Measurements from ENCODE around the gene CGNL1. TPM values are rescaled to one million over a fixed set of nuclear protein-coding genes. Genes with fewer than 3 reads are reported as not detected.

CGNL1 gene
- total RNA-seq, 1 experiment from 2014 or later, result 34.6 TPM

GRCh38 chr15:57348081-57348480 is 28.2 kb upstream of the CGNL1 start:
- H3K18ac ChIP-seq (ENCODE audit: insufficient read length, low read depth, low read length), result no peak overlapping the region
- no peaks in the 10 kb centered on the region for H3K23me2 ChIP-seq (ENCODE audit: insufficient read length, low read depth, low read length, poor library complexity, severe bottlenecking)
- H3K27me3 ChIP-seq (ENCODE audit: insufficient read depth, low read length), result no peaks in the 10 kb centered on the region
- Mint-ChIP-seq H3K4me1 (peaks cover 24 to 29% of the 10 kb centered on the region in 2 experiments), H3K27me3 (ENCODE audit: low read depth) (peaks cover 3% of the 10 kb centered on the region; the same call in 1 of the 2 replicates), H3K36me3 (ENCODE audit: insufficient read depth in 1 of 3, low read depth in 3 of 3) (peaks cover 0 to 15% (median 11%) of the 10 kb centered on the region in 3 experiments; a peak in 5 of 7 replicates), H3K27ac (no peak overlapping the region), H3K4me3 (no peak overlapping the region), H3K9me3 (peaks cover 5 to 10% of the 10 kb centered on the region in 2 experiments; a peak in 4 of 5 replicates)
- no peak overlapping the region for H3K23ac ChIP-seq (ENCODE audit: insufficient read length, low read depth, low read length)
- no CpG with 5 or more reads among the region's 1 CpG for WGBS (ENCODE audit: extremely low coverage, insufficient read length, low lambda C conversion rate)
- H3K4me2 ChIP-seq (ENCODE audit: insufficient read depth, insufficient read length, low read length), result no peak overlapping the region
- no peak for DNase-seq
- no peaks in the 10 kb centered on the region for H3K79me1 ChIP-seq (ENCODE audit: insufficient read depth, low read depth, low read length, poor library complexity, severe bottlenecking)
- no peak overlapping the region for H2AFZ ChIP-seq (ENCODE audit: low read length)
- no peak overlapping the region for H2BK12ac ChIP-seq (ENCODE audit: insufficient read length, low read depth, low read length)
- TF ChIP-seq CTCF (conservative IDR thresholded peaks at IDR 0.05), result no peak
- no peak overlapping the region for H3K14ac ChIP-seq (ENCODE audit: insufficient read depth, low read length)
- H3T11ph ChIP-seq (ENCODE audit: low read length), result no peak overlapping the region
- H2BK5ac ChIP-seq (ENCODE audit: insufficient read length, low read length), result no peak overlapping the region
- H4K91ac ChIP-seq (ENCODE audit: insufficient read length, low read depth, low read length), result no peak overlapping the region
- no peak overlapping the region for H2BK120ac ChIP-seq (ENCODE audit: low read depth, low read length, poor library complexity, severe bottlenecking)
- no peak overlapping the region for H2BK15ac ChIP-seq (ENCODE audit: low read depth, low read length)
- no peak overlapping the region for H3K9ac ChIP-seq (ENCODE audit: extremely low read depth, insufficient read length, low read length)
- H4K20me1 ChIP-seq (ENCODE audit: control insufficient read depth, insufficient read depth, insufficient read length), result no peaks in the 10 kb centered on the region
- H3K79me2 ChIP-seq (ENCODE audit: insufficient read depth, low read length), result no peaks in the 10 kb centered on the region
- H4K5ac ChIP-seq (ENCODE audit: insufficient read length, low read depth, low read length), result no peak overlapping the region
- no peak overlapping the region for H3K27ac ChIP-seq (ENCODE audit: insufficient read length, low read depth, low read length)
- no peak overlapping the region for H3K56ac ChIP-seq (ENCODE audit: insufficient read length, low read depth, low read length)
- H3K4ac ChIP-seq (ENCODE audit: low read depth, low read length), result no peak overlapping the region
- no peaks in the 10 kb centered on the region for H3K9me3 ChIP-seq (ENCODE audit: control insufficient read depth, low read depth, low read length)
- H4K8ac ChIP-seq (replicated peaks; ENCODE audit: insufficient read length, low read depth, low read length), result no peak overlapping the region
- H2BK20ac ChIP-seq (ENCODE audit: low read depth, low read length, poor library complexity, severe bottlenecking), result no peak overlapping the region
- peaks cover under 1% of the 10 kb centered on the region; the same call in 1 of the 2 replicates for H3K4me1 ChIP-seq (ENCODE audit: insufficient read depth, low read length)
- no peak overlapping the region for H2AK5ac ChIP-seq (ENCODE audit: insufficient read length, low read length)
